Naive thymus-derived CD4-positive, alpha-beta T cell (primary cell): ENCODE data around the gene LSR. TPM values are rescaled to one million over a fixed set of nuclear protein-coding genes. Genes with fewer than 3 reads are reported as not detected.

Experiments
- ATAC-seq: fragments of 150-1000 bp; cut with Tn5 transposase; 2 replicates; pipeline ENCODE4 v1.10.0; 2021; ENCODE audit warnings: mild to moderate bottlenecking, moderate library complexity
- CTCF ChIA-PET: fragments of 350-600 bp; sonication (Branson Sonifier 250); formaldehyde crosslinking; loops from one replicate; lab custom pipeline; 2021; ENCODE audit warnings: antibody characterized with exemption; lab: Charles Lee
- POLR2A ChIA-PET: fragments of 350-600 bp; sonication (Branson Sonifier 250); formaldehyde crosslinking; loops from one replicate; lab custom pipeline; 2021; ENCODE audit warnings: antibody characterized with exemption, inconsistent platforms; lab: Charles Lee
- DNase-seq, 9 donors: peaks; one replicate each; pipeline versions ENCODE4 v3.0.0 to v3.0.0-alpha.2; 2020 to 2022; ENCODE audit warnings: mixed read lengths in 1 of 9
- H3K27ac ChIP-seq: one replicate; pipeline ENCODE4 v1.7.0; 2013; ENCODE audit warnings: mild to moderate bottlenecking, low read depth, low read length, moderate library complexity
- H3K27me3 ChIP-seq, 2 donors: one replicate each; pipeline ENCODE4 v1.7.0; 2013; ENCODE audit warnings: low read length in 2 of 2, mild to moderate bottlenecking in 2 of 2, moderate library complexity in 2 of 2; ENCODE audit not compliant: control insufficient read depth in 2 of 2, insufficient read depth in 2 of 2
- H3K36me3 ChIP-seq, 3 experiments: 1 replicate in 2 of 3; 2 replicates in 1 of 3; pipeline ENCODE4 v1.7.0; 2013; ENCODE audit warnings: low read length in 3 of 3, mild to moderate bottlenecking in 3 of 3, moderate library complexity in 1 of 3; ENCODE audit not compliant: insufficient read depth in 3 of 3, control insufficient read depth in 2 of 3
- H3K4me1 ChIP-seq, 2 donors: one replicate each; pipeline ENCODE4 v1.7.0; 2013; ENCODE audit warnings: low read length in 2 of 2, mild to moderate bottlenecking in 2 of 2, moderate library complexity in 1 of 2; ENCODE audit not compliant: control insufficient read depth in 2 of 2, insufficient read depth in 2 of 2
- H3K4me3 ChIP-seq: 2 replicates; pipeline ENCODE4 v1.7.0; 2013; ENCODE audit warnings: mild to moderate bottlenecking, low read length
- H3K9me3 ChIP-seq, 3 experiments: 1 replicate in 2 of 3; 2 replicates in 1 of 3; pipeline ENCODE4 v1.7.0; 2013; ENCODE audit warnings: low read length in 3 of 3; ENCODE audit not compliant: control insufficient read depth in 2 of 3
- H3K27ac Mint-ChIP-seq, 9 donors: one replicate each; pipeline ENCODE4 v1.8.0; 2020 to 2022; ENCODE audit warnings: mixed read lengths in 9 of 9, mild to moderate bottlenecking in 8 of 9, moderate library complexity in 5 of 9, inconsistent platforms in 2 of 9
- H3K27me3 Mint-ChIP-seq, 5 donors: one replicate each; pipeline ENCODE4 v1.8.0; 2021 to 2022; ENCODE audit warnings: mixed read lengths in 5 of 5, mild to moderate bottlenecking in 1 of 5
- H3K36me3 Mint-ChIP-seq, 5 donors: one replicate each; pipeline ENCODE4 v1.8.0; 2020 to 2022; ENCODE audit warnings: mixed read lengths in 5 of 5, mild to moderate bottlenecking in 3 of 5, inconsistent platforms in 1 of 5
- H3K4me1 Mint-ChIP-seq, 7 donors: one replicate each; pipeline ENCODE4 v1.8.0; 2020 to 2022; ENCODE audit warnings: mixed read lengths in 7 of 7, mild to moderate bottlenecking in 3 of 7, inconsistent platforms in 1 of 7
- H3K4me3 Mint-ChIP-seq, 10 donors: one replicate each; pipeline ENCODE4 v1.8.0; 2020 to 2022; ENCODE audit warnings: mild to moderate bottlenecking in 10 of 10, mixed read lengths in 10 of 10, moderate library complexity in 6 of 10, inconsistent platforms in 2 of 10
- H3K9me3 Mint-ChIP-seq, 11 donors: one replicate each; pipeline ENCODE4 v1.8.0; 2020 to 2022; ENCODE audit warnings: mixed read lengths in 11 of 11, mild to moderate bottlenecking in 4 of 11, inconsistent platforms in 1 of 11, moderate library complexity in 1 of 11
- intact Hi-C, 2 donors: fragments of 100-400 bp; cut with micrococcal nuclease; formaldehyde crosslinking; loops; one replicate each; pipeline ENCODE4 v1.15.1; 2023
- polyA plus RNA-seq, 2 donors: library from polyadenylated mRNA; unstranded; fragments of 300-500 nt; fragmentation: Illumina TruSeq; gene quantifications; one replicate each; pipeline ENCODE4 v1.2.3, GENCODE V29; 2021
- total RNA-seq, 6 experiments: library from RNA in 5 of 6; stranded (reverse) in 5 of 6; gene quantifications; 1 replicate in 5 of 6; 2 replicates in 1 of 6; pipeline ENCODE4 v1.2.3 and lab custom pipeline; 2021 to 2026

Gene LSR
- total and polyA plus RNA-seq, 7 experiments from 2014 or later, result 4.6 to 59.3 (median 25.1) TPM

DNA sequence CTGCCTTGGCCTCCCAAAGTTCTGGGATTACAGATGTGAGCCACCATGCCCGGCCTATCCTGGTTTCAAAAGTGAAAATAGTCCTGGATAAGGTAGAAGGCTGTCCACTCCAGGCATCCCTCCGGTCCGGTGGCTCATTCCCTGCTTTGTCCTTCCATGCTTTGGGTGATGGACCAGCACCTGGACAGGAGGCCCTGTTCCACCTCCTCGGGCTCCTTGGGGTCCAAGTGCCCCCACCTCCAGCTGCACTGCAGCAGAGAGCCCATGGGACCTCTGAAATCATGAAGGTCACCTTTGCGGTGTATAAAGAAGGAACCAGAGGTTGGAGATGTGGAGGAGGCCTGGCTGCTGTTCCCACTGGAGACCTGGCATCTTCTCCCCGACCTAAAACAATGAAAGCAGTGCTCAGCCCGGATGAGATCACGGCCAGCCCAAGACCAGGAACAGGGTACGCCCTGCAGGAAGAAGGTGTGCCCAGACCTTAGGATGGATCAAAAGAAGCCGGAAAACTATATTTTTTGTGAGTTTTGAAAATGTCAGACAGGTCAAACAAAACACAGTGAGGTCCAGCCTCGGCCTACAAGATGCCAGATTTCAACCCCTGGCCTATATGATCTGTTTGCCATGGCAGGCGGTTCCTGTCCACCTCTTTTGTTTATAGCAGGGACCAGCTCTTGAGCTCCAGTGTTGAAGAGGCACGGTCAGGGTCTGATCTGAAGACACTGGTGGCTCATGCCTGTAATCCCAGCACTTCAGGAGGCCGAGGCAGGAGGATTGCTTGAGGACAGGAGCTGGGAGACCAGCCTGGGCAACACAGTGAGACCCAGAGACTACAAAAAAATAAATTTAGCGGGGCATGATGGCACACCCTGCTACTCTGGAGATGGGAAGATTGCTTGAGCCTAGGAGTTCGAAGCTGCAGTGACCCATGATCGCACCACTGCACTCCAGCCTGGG is 5.8 kb downstream of the LSR start:
- ChIA-PET CTCF (interaction anchor here (0.6 to 2.2 kb wide), 3 partner anchors 10 to 102 kb away, joined by 3 to 5 read pairs (median 3); no protein-coding TSS in a partner anchor), POLR2A (interaction anchor here (0.7 to 5.9 kb wide), 5 partner anchors 12 to 290 kb away, joined by 3 to 40 read pairs (median 3); partner anchors contain the start of genes FXYD5 and USF2)
- Histone ChIP-seq H3K27ac (no peak overlapping the region), H3K4me3 (no peak overlapping the region), H3K4me1 (peaks cover 0 to 12% of the 10 kb centered on the region in 2 donors), H3K9me3 (no peaks in the 10 kb centered on the region), H3K27me3 (no peaks in the 10 kb centered on the region), H3K36me3 (peaks cover 0 to 4% (median 0%) of the 10 kb centered on the region in 3 experiments)
- peak overlapping the region in 2 of 9 donors; percentile 41 to 49 for H3K27ac Mint-ChIP-seq
- DNase-seq (no peak), ATAC-seq (no peak)
- peak overlapping the region in 1 of 10 donors; percentile 14 for H3K4me3 Mint-ChIP-seq
- intact Hi-C loops, result no loop called here
- peaks cover 0 to 10% (median 0%) of the 10 kb centered on the region in 5 donors for H3K27me3 Mint-ChIP-seq
- peaks cover 0 to 14% (median 4%) of the 10 kb centered on the region in 5 donors for H3K36me3 Mint-ChIP-seq
- H3K9me3 Mint-ChIP-seq, result peaks cover 0 to 1% (median 0%) of the 10 kb centered on the region in 11 donors
- peaks cover 13 to 45% (median 37%) of the 10 kb centered on the region in 7 donors for H3K4me1 Mint-ChIP-seq

DNA sequence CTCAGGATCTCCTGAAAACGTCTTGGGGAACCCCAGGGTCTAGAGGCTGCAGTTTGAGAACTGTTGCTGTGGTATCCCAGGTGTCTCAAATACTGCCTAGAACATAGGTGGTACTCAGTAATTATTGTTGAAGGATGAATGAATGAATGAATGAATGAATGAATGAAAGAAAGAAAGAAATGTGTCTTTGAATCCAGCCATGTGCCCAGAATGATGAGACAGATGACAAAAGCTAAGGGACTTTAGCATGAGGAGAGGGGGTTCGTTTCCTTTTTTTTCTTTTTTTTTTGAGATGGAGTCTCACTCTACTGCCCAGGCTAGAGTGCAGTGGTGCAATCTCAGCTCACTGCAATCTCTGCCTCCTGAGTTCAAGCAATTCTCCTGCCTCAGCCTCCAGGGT is 7.8 kb downstream of the LSR start:
- no peak overlapping the region for H3K4me3 ChIP-seq
- Mint-ChIP-seq H3K27me3 (no peaks in the 10 kb centered on the region), H3K4me3 (peak overlapping the region in 2 of 10 donors; percentile 10 to 33), H3K27ac (peak overlapping the region in 6 of 9 donors; percentile 8 to 82 (median 56)), H3K36me3 (peaks cover 0 to 7% (median 0%) of the 10 kb centered on the region in 5 donors), H3K9me3 (peaks cover 0 to 6% (median 0%) of the 10 kb centered on the region in 11 donors), H3K4me1 (peaks cover 10 to 33% (median 28%) of the 10 kb centered on the region in 7 donors)
- ChIA-PET CTCF (interaction anchor here (0.9 to 2.2 kb wide), 3 partner anchors 8 to 15 kb away, joined by 3 to 5 read pairs (median 3); no protein-coding TSS in a partner anchor), POLR2A (interaction anchor here (0.6 to 5.9 kb wide), 8 partner anchors 10 to 132 kb away, joined by 3 to 40 read pairs (median 4); partner anchors contain the start of gene USF2)
- no peak for DNase-seq
- intact Hi-C loops, result no loop called here
- H3K27me3 ChIP-seq, result no peaks in the 10 kb centered on the region
- ATAC-seq, result no peak
- H3K4me1 ChIP-seq, result peaks cover 0 to 12% of the 10 kb centered on the region in 2 donors
- no peak overlapping the region for H3K27ac ChIP-seq
- peaks cover 0 to 4% (median 0%) of the 10 kb centered on the region in 3 experiments for H3K36me3 ChIP-seq
- no peaks in the 10 kb centered on the region for H3K9me3 ChIP-seq

DNA sequence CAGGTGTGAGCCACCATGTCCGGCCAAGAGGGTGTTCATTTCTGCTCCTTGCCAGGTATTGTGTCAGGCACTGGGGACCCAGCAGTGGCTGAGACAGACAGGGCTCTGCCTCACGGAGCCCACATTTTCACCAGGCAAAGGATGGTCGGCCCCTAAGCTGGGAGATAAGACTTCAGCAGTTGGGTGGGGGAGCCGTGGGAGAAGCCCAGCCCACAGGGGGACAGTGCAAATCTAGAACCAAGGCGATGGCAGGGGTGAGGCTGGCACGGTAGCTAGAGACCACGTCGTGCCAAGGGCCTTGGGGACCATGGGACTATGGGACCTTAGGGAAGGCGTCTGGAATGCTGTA is 8.3 kb downstream of the LSR start:
- CTCF ChIA-PET, result interaction anchor here (0.9 kb wide), 1 partner anchor 9 kb away, joined by 3 read pairs; no protein-coding TSS in a partner anchor
- Mint-ChIP-seq H3K27ac (peak overlapping the region in 8 of 9 donors; percentile 56 to 85 (median 70)), H3K36me3 (peaks cover 0 to 7% (median 0%) of the 10 kb centered on the region in 5 donors), H3K27me3 (no peaks in the 10 kb centered on the region), H3K9me3 (peaks cover 0 to 6% (median 0%) of the 10 kb centered on the region in 11 donors), H3K4me1 (peaks cover 10 to 30% (median 27%) of the 10 kb centered on the region in 7 donors), H3K4me3 (peak overlapping the region in 4 of 10 donors; percentile 3 to 42 (median 30))
- Histone ChIP-seq H3K27me3 (no peaks in the 10 kb centered on the region), H3K36me3 (peaks cover 0 to 4% (median 0%) of the 10 kb centered on the region in 3 experiments), H3K4me3 (no peak overlapping the region), H3K4me1 (peaks cover 0 to 12% of the 10 kb centered on the region in 2 donors), H3K9me3 (no peaks in the 10 kb centered on the region), H3K27ac (no peak overlapping the region)
- POLR2A ChIA-PET, result interaction anchor here (0.7 to 5.9 kb wide), 8 partner anchors 9 to 115 kb away, joined by 3 to 40 read pairs (median 4); partner anchors contain the start of gene USF2
- intact Hi-C loops, result no loop called here
- DNase-seq, result no peak
- ATAC-seq, result no peak

DNA sequence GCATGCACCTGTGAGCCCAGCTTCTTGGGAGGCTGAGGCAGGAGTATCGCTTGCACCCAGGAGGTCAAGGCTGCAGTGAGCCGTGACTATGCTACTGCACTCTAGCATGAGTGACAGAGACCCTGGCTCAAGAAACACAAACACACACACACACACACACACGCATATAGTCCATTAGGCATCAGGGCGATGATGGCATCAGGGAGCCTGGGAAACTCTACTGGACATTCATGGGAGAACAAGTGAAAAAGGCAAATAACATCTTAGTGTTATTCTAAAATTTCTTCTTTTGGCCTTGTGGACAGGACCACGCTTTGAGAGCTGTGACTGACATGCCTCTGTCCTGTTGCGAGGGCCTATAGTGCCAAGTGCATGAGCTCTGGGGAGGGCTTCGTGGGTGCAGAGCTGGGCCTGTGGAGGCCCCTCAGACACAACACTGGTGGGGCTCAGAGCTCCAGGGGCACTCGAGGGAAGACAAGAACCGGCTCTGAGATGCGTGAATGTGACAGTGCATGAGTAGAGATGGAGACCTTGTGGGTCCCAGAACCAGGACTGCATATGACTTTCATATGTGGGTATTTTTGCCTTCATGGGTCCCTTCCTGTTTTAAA is 12.0 kb downstream of the LSR start:
- peak overlapping the region in 6 of 9 donors; percentile 12 to 69 (median 54) for H3K27ac Mint-ChIP-seq
- H3K27me3 ChIP-seq, result no peaks in the 10 kb centered on the region
- peaks cover 16 to 36% (median 31%) of the 10 kb centered on the region in 7 donors for H3K4me1 Mint-ChIP-seq
- no peak overlapping the region for H3K4me3 ChIP-seq
- POLR2A ChIA-PET, result interaction anchor here (0.7 to 2.0 kb wide), 7 partner anchors 10 to 84 kb away, joined by 3 to 6 read pairs (median 3); no protein-coding TSS in a partner anchor
- peaks cover under 1 to 12% of the 10 kb centered on the region in 2 donors for H3K4me1 ChIP-seq
- no peaks in the 10 kb centered on the region for H3K9me3 ChIP-seq
- intact Hi-C loops, result loop anchor here (10.0 kb wide), 2 partner anchors 204 to 384 kb away; partner anchors contain the start of genes COX6B1 (in 1 of the 2) and ETV2 (in 1 of the 2)
- no peak overlapping the region for H3K27ac ChIP-seq
- ATAC-seq (no peak), DNase-seq (peak in 1 of 9 donors; percentile 16)
- H3K4me3 Mint-ChIP-seq, result no peak overlapping the region
- CTCF ChIA-PET, result interaction anchor here (0.5 kb wide), 1 partner anchor 120 kb away, joined by 3 read pairs; no protein-coding TSS in a partner anchor
- no peaks in the 10 kb centered on the region for H3K27me3 Mint-ChIP-seq
- H3K36me3 ChIP-seq, result no peaks in the 10 kb centered on the region
- peaks cover 0 to 6% (median 0%) of the 10 kb centered on the region in 11 donors for H3K9me3 Mint-ChIP-seq
- peaks cover 0 to 6% (median 0%) of the 10 kb centered on the region in 5 donors for H3K36me3 Mint-ChIP-seq

DNA sequence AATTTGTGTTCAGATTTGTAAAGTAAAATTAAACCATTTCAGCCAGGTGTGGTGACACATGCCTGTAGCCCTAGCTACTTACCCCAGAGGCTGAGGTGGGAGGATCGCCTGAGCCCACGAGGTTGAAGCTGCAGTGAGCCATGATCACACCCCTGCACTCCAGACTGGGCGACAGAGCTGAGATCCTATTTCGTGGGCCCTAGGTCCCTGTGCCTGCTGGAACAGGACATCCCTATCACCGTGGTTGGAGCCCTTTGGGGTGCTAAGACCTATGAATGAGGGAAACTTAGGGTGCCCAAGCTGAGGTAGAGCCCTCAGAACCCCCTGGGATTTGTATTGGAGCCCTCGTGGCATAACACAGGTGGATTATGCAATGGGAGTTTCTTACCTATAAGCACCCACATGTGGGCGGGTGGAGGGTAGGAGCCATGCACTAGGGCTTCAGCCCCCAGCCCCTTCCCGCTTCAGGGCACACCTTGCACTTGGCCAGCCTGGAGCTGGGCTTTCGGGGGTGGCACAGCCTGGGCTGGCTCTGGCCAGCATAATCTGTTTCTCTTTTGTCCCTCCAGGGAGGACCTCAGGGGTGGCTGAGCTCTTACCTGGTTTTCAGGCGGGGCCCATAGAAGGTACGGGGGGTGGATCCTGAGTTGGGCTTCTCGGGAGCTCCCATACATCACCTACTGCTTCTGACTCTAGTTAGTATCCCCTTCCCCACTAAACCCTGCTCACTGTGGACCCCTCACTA is 12.7 kb downstream of the LSR start:
- peaks cover 8 to 12% of the 10 kb centered on the region in 2 donors for H3K4me1 ChIP-seq
- H3K9me3 Mint-ChIP-seq, result peaks cover 0 to 5% (median 0%) of the 10 kb centered on the region in 11 donors
- no peaks in the 10 kb centered on the region for H3K27me3 ChIP-seq
- H3K36me3 Mint-ChIP-seq, result peaks cover 0 to 9% (median 0%) of the 10 kb centered on the region in 5 donors
- DNase-seq (peak in 1 of 9 donors; percentile 19), ATAC-seq (no peak)
- ChIA-PET CTCF (no interaction called here), POLR2A (interaction anchor here (0.7 to 2.0 kb wide), 9 partner anchors 9 to 85 kb away, joined by 3 to 6 read pairs (median 4); no protein-coding TSS in a partner anchor)
- no peaks in the 10 kb centered on the region for H3K27me3 Mint-ChIP-seq
- H3K27ac ChIP-seq, result peak overlapping the region; percentile 12
- peak overlapping the region in 6 of 9 donors; percentile 12 to 69 (median 54) for H3K27ac Mint-ChIP-seq
- H3K4me1 Mint-ChIP-seq, result peaks cover 20 to 40% (median 34%) of the 10 kb centered on the region in 7 donors
- intact Hi-C loops, result loop anchor here (10.0 kb wide), 2 partner anchors 203 to 383 kb away; partner anchors contain the start of genes COX6B1 (in 1 of the 2) and ETV2 (in 1 of the 2)
- no peaks in the 10 kb centered on the region for H3K9me3 ChIP-seq
- no peaks in the 10 kb centered on the region for H3K36me3 ChIP-seq
- no peak overlapping the region for H3K4me3 ChIP-seq
- no peak overlapping the region for H3K4me3 Mint-ChIP-seq
